ENCODE results near the gene CHRNB2. TPM values are rescaled to one million over a fixed set of nuclear protein-coding genes. Genes with fewer than 3 reads are reported as not detected.

The CHRNB2 gene
- total and polyA plus RNA-seq, 2 donors (not counting 1 experiment from before 2014, with no cell fraction given): 0.03 TPM; not detected in 1

GRCh38 chr1:154582885-154583284 lies 15.3 kb downstream of the CHRNB2 start:
- intact Hi-C loops (cut with micrococcal nuclease): no loop called here
- DNase-seq (no peak), ATAC-seq (ENCODE audit: low read depth) (no peak)
- CTCF ChIA-PET: no interaction called here
- 99% methylated on average over 5 of the region's 6 CpGs for WGBS (ENCODE audit: insufficient coverage)
- TF ChIP-seq, protein P1, sequence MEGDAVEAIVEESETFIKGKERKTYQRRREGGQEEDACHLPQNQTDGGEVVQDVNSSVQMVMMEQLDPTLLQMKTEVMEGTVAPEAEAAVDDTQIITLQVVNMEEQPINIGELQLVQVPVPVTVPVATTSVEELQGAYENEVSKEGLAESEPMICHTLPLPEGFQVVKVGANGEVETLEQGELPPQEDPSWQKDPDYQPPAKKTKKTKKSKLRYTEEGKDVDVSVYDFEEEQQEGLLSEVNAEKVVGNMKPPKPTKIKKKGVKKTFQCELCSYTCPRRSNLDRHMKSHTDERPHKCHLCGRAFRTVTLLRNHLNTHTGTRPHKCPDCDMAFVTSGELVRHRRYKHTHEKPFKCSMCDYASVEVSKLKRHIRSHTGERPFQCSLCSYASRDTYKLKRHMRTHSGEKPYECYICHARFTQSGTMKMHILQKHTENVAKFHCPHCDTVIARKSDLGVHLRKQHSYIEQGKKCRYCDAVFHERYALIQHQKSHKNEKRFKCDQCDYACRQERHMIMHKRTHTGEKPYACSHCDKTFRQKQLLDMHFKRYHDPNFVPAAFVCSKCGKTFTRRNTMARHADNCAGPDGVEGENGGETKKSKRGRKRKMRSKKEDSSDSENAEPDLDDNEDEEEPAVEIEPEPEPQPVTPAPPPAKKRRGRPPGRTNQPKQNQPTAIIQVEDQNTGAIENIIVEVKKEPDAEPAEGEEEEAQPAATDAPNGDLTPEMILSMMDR (IDR thresholded peaks at IDR 0.05): no peak
- no peak for TF ChIP-seq EZH2 (IDR thresholded peaks at IDR 0.05; ENCODE audit: borderline replicate concordance, insufficient read depth, low read depth, low read length, poor library complexity, severe bottlenecking)
- peaks cover 21% of the 10 kb centered on the region for H4K20me1 ChIP-seq (ENCODE audit: control insufficient read depth, insufficient read depth, low read length, poor library complexity, severe bottlenecking)
- Mint-ChIP-seq H3K27me3 (no peaks in the 10 kb centered on the region), H3K4me3 (no peak overlapping the region), H3K27ac (no peak overlapping the region), H3K4me1 (peaks cover 16% of the 10 kb centered on the region), H3K9me3 (ENCODE audit: insufficient read depth) (no peaks in the 10 kb centered on the region)
- no peak overlapping the region for H3K4me3 ChIP-seq (ENCODE audit: control extremely low read depth in 1 of 5, extremely low read depth in 1 of 5, insufficient read depth in 1 of 5, low read depth in 2 of 5, low read length in 4 of 5)
- H3K79me2 ChIP-seq (ENCODE audit: control insufficient read depth, insufficient read depth, low read length): no peaks in the 10 kb centered on the region
- H3K27ac ChIP-seq (ENCODE audit: low read length in 2 of 2): no peak overlapping the region
- H3K27me3 ChIP-seq (replicated peaks in 1 of 4; ENCODE audit: control extremely low read depth in 1 of 4, control insufficient read depth in 3 of 4, insufficient read depth in 4 of 4, low read length in 3 of 4): no peaks in the 10 kb centered on the region
- H3K36me3 ChIP-seq (replicated peaks in 1 of 2; ENCODE audit: control extremely low read depth in 1 of 2, control insufficient read depth in 1 of 2, extremely low read depth in 1 of 2, insufficient read depth in 2 of 2, low read length in 1 of 2): peaks cover 6 to 91% of the 10 kb centered on the region in 2 experiments
- H3K4me2 ChIP-seq (replicated peaks; ENCODE audit: low read depth, low read length, poor library complexity, severe bottlenecking): no peak overlapping the region
- POLR2A ChIA-PET: no interaction called here
- peaks cover 4 to 18% of the 10 kb centered on the region in 2 donors for H3K4me1 ChIP-seq (ENCODE audit: control insufficient read depth in 2 of 2, insufficient read depth in 2 of 2, low read length in 2 of 2)
- no peak overlapping the region for H3K9ac ChIP-seq (ENCODE audit: low read length)
- H3K9me3 ChIP-seq (ENCODE audit: control extremely low read depth in 1 of 3, control insufficient read depth in 2 of 3, insufficient read depth in 1 of 3, low read length in 2 of 3): no peaks in the 10 kb centered on the region
- no peak overlapping the region for H2AFZ ChIP-seq (ENCODE audit: insufficient read depth, low read depth, low read length, poor library complexity, severe bottlenecking)

DNA sequence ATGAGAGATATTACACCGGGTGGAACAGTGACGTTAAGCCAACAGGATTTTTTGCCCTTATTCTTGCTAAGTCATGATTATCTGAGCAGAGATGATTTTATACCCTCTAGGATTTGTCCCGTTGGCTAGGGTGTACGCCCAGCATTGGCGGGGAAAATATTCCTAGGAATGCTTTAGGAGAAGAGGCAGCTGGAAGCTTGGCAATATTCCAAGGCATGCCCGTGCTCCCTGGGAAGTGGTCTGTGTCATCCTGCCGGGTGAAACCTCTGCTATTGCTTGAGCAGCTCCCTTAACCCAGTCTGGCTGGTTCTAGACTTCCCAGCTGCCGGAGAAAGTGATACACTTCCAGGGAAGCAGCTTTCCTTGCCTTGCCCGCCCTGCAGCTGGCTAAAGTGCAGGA lies 16.2 kb downstream of the CHRNB2 start:
- WGBS (ENCODE audit: insufficient coverage): 95% methylated on average over 5 of the region's 9 CpGs
- no peaks in the 10 kb centered on the region for H3K27me3 Mint-ChIP-seq
- no peak overlapping the region for H3K27ac Mint-ChIP-seq
- Histone ChIP-seq H3K9me3 (ENCODE audit: control extremely low read depth in 1 of 3, control insufficient read depth in 2 of 3, insufficient read depth in 1 of 3, low read length in 2 of 3) (no peaks in the 10 kb centered on the region), H3K4me1 (ENCODE audit: control insufficient read depth in 2 of 2, insufficient read depth in 2 of 2, low read length in 2 of 2) (peaks cover 4 to 18% of the 10 kb centered on the region in 2 donors), H3K79me2 (ENCODE audit: control insufficient read depth, insufficient read depth, low read length) (no peaks in the 10 kb centered on the region), H3K4me2 (replicated peaks; ENCODE audit: low read depth, low read length, poor library complexity, severe bottlenecking) (no peak overlapping the region), H3K27me3 (replicated peaks in 1 of 4; ENCODE audit: control extremely low read depth in 1 of 4, control insufficient read depth in 3 of 4, insufficient read depth in 4 of 4, low read length in 3 of 4) (no peaks in the 10 kb centered on the region), H3K36me3 (replicated peaks in 1 of 2; ENCODE audit: control extremely low read depth in 1 of 2, control insufficient read depth in 1 of 2, extremely low read depth in 1 of 2, insufficient read depth in 2 of 2, low read length in 1 of 2) (peaks cover 8 to 94% of the 10 kb centered on the region in 2 experiments), H4K20me1 (ENCODE audit: control insufficient read depth, insufficient read depth, low read length, poor library complexity, severe bottlenecking) (peaks cover 26% of the 10 kb centered on the region), H2AFZ (ENCODE audit: insufficient read depth, low read depth, low read length, poor library complexity, severe bottlenecking) (no peak overlapping the region), H3K27ac (ENCODE audit: low read length in 2 of 2) (no peak overlapping the region), H3K4me3 (ENCODE audit: control extremely low read depth in 1 of 5, extremely low read depth in 1 of 5, insufficient read depth in 1 of 5, low read depth in 2 of 5, low read length in 4 of 5) (no peak overlapping the region), H3K9ac (ENCODE audit: low read length) (no peak overlapping the region)
- no peaks in the 10 kb centered on the region for H3K9me3 Mint-ChIP-seq (ENCODE audit: insufficient read depth)
- intact Hi-C loops (cut with micrococcal nuclease): no loop called here
- TF ChIP-seq, protein P1 (IDR thresholded peaks at IDR 0.05): no peak
- TF ChIP-seq EZH2 (IDR thresholded peaks at IDR 0.05; ENCODE audit: borderline replicate concordance, insufficient read depth, low read depth, low read length, poor library complexity, severe bottlenecking): no peak
- DNase-seq (no peak), ATAC-seq (ENCODE audit: low read depth) (no peak)
- ChIA-PET CTCF (no interaction called here), POLR2A (no interaction called here)
- peaks cover 16% of the 10 kb centered on the region for H3K4me1 Mint-ChIP-seq
- no peak overlapping the region for H3K4me3 Mint-ChIP-seq

Data from B cell (primary cell).